GF-D8 (cell line): ENCODE data around the gene HSPG2.
"Not testable (repeated sequence)": the region's sequence is repeated elsewhere in the genome, so short reads cannot be mapped to it uniquely, and the experiment has no call there.

Experiments
- DNase-seq: peaks from one replicate; lab custom pipeline; 2025; lab: John Stamatoyannopoulos, UW

Gene HSPG2

DNA sequence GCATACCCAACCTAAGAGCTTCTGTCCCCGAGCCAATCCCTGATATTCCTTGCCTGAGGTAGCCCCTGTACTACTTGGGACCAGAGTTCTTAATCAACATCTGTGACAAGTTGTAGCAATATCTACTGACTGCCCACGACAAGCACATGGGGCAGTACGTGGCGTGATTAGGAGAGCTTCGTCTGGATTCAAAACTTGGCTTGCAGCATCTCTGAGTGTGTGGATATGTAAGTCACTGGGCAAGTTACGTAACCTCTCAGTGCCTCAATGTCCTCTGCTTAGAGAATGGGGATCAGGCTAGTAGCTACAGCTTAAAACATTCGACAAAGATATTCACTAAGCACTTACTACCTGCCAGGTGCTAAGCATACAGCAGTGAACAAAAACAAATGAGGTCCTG, 5.0 kb downstream of the HSPG2 start:
- DNase-seq = no peak

DNA sequence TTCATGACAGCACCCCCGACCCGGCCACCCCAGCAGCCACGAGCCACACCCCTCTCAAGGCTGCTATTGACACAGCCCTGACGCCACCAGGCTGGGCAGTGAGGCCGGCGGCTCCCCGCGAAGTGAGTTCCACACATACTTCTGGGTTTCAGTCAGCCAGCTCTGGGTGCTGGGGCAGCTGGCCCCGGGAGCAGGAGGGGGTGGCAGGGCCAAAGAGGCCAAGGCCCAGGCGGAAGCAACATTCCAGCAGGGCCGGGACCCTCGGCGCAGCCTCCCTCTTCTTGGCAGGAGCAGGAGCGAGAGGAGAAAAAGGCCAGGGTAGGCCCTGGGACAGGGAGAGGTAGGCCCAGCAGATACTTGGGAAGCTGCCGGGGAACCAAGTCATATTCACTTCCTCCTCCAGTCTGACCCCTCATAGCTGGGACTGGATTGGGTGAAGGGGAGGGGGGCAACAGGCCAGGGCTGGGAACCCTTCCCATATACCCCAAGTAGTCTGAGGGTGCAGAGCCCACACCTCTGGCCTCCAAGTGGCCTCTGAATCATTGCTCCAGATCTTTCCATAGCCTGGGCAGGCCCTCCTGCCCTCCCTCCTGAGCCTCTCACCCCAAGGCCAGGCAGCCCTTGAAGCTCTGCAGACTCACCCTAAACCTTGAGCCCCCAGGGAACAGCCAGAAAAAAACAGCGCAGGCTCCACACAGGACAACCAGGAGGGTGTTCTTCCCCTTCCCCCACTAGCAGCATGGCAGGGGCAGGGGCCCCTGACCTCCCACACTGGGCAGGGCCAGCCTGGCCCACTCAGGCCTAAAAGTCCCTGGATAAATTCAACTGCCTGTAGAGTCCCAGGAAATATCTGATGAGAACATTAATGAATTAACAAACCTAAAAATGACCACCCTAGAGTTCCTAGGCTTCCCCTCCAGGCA, 5.7 kb downstream of the HSPG2 start:
- DNase-seq = no peak

DNA sequence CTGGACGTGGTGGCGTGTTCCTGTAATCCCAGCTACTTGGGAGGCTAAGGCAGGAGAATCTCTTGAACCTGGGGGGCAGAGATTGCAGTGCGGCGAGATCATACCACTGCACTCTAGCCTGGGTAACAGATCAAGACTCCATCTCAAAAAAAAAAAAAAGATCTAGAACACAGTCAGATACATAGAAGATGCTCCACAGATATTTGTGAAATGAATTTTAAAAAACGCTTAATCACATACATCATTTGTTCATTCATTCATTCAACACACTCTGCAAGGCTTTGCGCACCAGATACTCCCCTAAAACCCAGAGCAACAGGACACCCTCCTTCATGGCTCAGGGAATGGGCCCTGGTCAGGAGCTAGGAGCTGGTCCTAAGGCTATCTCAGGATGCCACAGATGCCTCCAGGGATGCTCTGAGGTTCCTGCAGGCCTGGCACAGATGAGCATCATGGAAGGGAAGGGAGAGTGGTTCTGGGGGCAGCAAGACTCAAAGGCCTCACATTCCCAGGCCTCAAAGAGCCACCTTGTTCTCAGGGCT, 6.4 kb downstream of the HSPG2 start:
- DNase-seq = no peak

DNA sequence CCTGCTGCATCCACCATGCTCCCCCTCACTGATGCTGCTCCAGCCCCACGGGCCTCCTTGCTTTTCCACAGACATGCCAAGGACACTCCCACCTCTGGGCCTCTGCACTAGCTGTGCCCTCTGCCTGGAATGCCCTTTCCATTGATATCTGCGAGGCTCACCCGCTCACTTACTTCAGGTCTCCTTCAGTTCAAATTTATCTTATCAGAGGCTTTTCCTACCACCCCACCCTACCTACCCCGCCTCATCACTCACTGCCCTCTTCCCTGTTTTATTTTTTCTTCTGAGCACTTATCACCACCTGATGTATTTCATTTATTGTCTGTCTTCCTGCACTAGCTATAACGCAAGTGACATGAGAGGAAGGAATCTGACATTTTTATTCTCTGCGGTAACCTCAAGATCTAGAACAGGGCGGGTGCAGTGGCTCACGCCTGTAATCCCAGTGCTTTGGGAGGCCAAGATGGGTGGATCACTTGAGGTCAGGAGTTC, 7.0 kb downstream of the HSPG2 start:
- no peak for DNase-seq

GRCh38 chr1:21927533-21928237, 9.4 kb downstream of the HSPG2 start:
- no peak for DNase-seq

- no peak for DNase-seq
Measured at GRCh38 chr1:21926814-21927532, 10.1 kb downstream of the HSPG2 start.

GRCh38 chr1:21926065-21926464, 11.0 kb downstream of the HSPG2 start:
- no peak for DNase-seq

DNA sequence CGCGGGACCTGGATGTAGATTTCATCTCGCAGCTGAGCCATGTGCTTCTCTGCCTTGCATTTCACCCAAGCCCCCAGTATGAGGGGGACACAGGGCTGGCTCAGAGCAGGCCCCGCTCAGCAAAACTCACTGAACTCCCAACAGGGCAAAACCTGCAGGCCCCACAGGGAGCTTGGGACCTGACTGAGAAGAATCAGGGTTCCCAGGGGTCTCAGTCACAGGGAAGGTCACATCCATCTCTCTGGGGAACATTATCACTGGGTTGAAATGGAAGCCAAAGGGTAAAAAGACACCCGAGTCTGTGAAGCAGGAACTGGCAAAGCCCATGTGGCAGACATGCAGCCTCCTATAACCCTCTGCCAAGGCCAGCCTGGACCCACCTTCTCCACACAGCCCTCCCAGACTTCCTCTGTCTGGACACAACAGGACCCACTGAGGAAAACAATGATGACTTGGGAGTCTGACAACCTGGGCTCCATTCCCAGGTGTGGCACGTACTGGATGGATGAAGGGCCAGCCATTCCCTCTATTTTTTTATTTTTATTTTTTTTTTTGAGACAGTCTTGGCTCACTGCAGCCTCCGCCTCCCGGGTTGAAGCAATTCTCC, 11.7 kb downstream of the HSPG2 start:
- DNase-seq = no peak

DNA sequence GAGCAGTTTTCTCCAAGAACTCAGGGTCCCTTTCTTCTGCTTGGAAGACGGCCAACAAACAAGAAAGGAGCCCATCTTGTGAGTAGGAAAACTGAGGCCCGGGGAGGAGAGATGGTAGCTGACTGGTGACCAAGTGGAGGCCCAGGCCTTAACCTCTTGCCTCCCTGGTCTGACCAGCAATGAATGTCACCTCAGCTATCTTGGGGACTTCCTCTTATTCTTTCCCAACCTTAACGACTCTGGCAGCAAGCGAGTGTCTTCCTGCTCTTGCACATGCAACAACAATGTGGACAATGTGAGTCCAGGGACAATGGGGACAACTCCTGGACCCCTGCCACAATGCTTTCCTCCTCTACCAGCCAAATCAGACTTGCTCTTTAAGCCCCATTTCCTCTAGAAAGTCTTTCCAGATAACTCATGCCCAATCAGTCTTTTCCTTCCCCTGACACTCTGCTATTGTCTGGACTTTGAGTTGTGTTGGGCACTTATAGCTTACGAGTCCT, 12.6 kb downstream of the HSPG2 start:
- peak; percentile 21 for DNase-seq

DNA sequence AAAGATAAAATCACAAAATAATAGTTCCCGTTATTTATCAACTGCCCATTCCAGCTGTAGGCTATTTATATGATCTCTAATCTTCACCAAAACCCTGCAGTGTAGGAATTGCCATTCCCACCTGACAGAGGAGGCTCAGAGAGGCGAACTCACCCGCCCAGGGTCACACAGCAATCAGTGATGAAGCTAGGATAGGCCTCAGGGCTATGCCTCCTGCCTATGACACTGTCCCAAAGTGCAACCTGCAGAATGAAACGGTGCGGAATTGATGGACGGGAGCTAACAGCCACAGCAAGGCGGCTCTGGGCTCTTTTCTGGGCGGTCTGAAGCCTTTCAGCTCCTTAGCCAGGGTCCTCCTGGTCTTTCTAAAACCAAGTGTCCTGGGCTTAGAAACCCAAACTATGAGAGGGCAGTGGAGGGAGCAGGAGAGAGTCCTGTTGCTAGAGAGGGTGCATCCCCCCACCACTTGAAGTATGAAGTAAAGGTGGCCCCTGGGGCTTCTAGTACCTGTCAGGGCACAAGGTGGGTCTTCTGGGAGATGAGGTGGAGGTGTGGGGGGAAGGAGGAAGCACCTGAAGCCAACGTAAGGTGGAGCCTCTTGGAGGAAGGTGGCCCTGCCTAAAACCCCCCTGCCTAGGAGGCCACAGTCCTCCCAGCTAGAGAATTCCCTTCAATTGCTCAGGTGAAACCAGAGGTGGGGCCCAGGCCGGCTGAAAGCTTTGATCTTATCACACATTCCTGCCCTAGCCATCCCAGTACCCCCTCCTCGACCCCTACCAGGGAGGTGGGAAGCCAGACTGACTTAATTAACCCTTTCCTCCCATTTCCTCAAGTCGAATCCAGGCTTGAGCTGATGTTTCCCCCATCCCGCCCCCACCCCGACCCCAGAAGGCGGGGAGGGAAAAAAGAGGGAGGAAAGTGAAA, 14.8 kb downstream of the HSPG2 start:
- DNase-seq = no peak

- DNase-seq = no peak
Measured at GRCh38 chr1:21921100-21921875, 15.8 kb downstream of the HSPG2 start.

GRCh38 chr1:21919520-21919919, 17.6 kb downstream of the HSPG2 start:
- DNase-seq = no peak

DNA sequence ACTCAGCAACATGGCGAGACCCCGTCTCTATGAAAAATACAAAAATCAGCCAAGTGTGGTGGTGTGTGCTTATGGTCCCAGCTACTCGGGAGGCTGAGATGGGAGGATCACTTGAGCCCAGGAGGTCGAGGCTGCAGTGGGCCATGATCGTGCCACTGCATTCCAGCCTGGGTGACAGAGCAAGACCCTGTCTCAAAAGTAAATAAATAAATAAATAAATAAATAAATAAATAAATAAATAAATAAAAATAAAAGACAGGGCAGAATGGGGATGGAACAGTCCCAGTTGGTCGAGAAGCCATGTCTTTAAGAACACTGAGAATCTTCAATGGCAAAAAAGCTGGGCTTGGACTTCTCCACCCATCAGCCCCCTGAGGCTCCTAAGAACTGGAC, 19.9 kb downstream of the HSPG2 start:
- not testable (repeated sequence) for DNase-seq

GRCh38 chr1:21916447-21917238, 20.5 kb downstream of the HSPG2 start:
- DNase-seq = no peak

GRCh38 chr1:21914880-21915640, 22.1 kb downstream of the HSPG2 start:
- no peak for DNase-seq

- DNase-seq = no peak
Measured at GRCh38 chr1:21914450-21914849, 22.7 kb downstream of the HSPG2 start.

DNA sequence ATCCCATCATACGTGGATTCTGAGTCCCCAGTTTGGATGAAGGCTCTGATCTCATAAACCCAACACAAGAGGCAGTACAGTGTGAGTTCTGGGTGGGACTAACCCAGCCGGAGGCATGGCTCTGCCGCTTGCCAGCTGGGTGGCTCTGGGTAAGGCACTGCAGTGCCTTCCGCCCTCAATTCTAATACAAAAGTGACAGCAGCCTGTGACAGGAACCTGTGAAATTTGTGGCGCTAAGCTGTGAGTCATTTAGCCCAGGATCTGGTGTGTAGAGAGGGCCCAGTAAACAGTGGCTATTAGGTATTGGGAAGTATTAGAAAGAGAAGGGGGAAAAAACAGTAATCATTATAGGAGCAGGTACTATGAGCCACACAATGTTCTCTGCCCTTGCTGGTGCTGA, 23.3 kb downstream of the HSPG2 start:
- no peak for DNase-seq

GRCh38 chr1:21913258-21913657, 23.9 kb downstream of the HSPG2 start:
- DNase-seq = no peak
